Endodermal cell (in vitro differentiated cells): Measurements from ENCODE around the gene SEMA4A. TPM values are rescaled to one million over a fixed set of nuclear protein-coding genes. Genes with fewer than 3 reads are reported as not detected.
A peak's percentile ranks its signal among the peaks of the same experiment; 100 is the strongest.
"Not testable (repeated sequence)": the region's sequence is repeated elsewhere in the genome, so short reads cannot be mapped to it uniquely, and the experiment has no call there.

Experiments
- DNase-seq: peaks from one replicate; pipeline ENCODE4 v3.0.0-alpha.2; 2017
- H3K27ac ChIP-seq: 2 replicates; pipeline ENCODE4 v1.5.1; 2013; ENCODE audit warnings: mild to moderate bottlenecking, low read depth, low read length, moderate library complexity
- H3K27me3 ChIP-seq: 2 replicates; pipeline ENCODE4 v1.6.1; 2013; ENCODE audit warnings: mild to moderate bottlenecking, low read length, moderate library complexity; ENCODE audit not compliant: insufficient read depth, control insufficient read depth, poor library complexity, severe bottlenecking
- H3K36me3 ChIP-seq: 2 replicates; pipeline ENCODE4 v1.7.0; 2013; ENCODE audit warnings: mild to moderate bottlenecking, low read length, moderate library complexity; ENCODE audit not compliant: control insufficient read depth, insufficient read depth
- H3K4me1 ChIP-seq: one replicate; pipeline ENCODE4 v1.7.0; 2013; ENCODE audit warnings: low read length; ENCODE audit not compliant: control insufficient read depth, insufficient read depth
- H3K4me3 ChIP-seq: 2 replicates; pipeline ENCODE4 v1.5.1; 2013; ENCODE audit warnings: mild to moderate bottlenecking, low read length, moderate library complexity
- H3K9ac ChIP-seq: 2 replicates; pipeline ENCODE4 v1.6.1; 2013; ENCODE audit warnings: mild to moderate bottlenecking, low read length, moderate library complexity; ENCODE audit not compliant: poor library complexity, severe bottlenecking; ENCODE audit errors: extremely low read depth
- H3K9me3 ChIP-seq: 2 replicates; pipeline ENCODE4 v1.6.1; 2013; ENCODE audit warnings: mild to moderate bottlenecking, low read length, moderate library complexity; ENCODE audit not compliant: control insufficient read depth
- H3K27ac Mint-ChIP-seq: 2 replicates; pipeline ENCODE4 v1.8.0; 2020; ENCODE audit warnings: mixed read lengths
- H3K27me3 Mint-ChIP-seq: 2 replicates; pipeline ENCODE4 v1.8.0; 2021; ENCODE audit warnings: mild to moderate bottlenecking, mixed read lengths; ENCODE audit not compliant: insufficient read depth
- H3K36me3 Mint-ChIP-seq: 2 replicates; pipeline ENCODE4 v1.8.0; 2020; ENCODE audit warnings: low read depth, mixed read lengths
- H3K4me1 Mint-ChIP-seq: 2 replicates; pipeline ENCODE4 v1.8.0; 2020; ENCODE audit warnings: mixed read lengths
- H3K4me3 Mint-ChIP-seq: 2 replicates; pipeline ENCODE4 v1.8.0; 2020; ENCODE audit warnings: mild to moderate bottlenecking, moderate library complexity, mixed read lengths
- H3K9me3 Mint-ChIP-seq: 2 replicates; pipeline ENCODE4 v1.8.0; 2020; ENCODE audit warnings: mild to moderate bottlenecking, mixed read lengths
- CTCF ChIP-seq: fragments of 200-600 bp; sonication (generic); conservative IDR thresholded peaks from 2 replicates; pipeline ENCODE4 v1.5.0; 2021; ENCODE audit warnings: antibody characterized with exemption, mild to moderate bottlenecking
- WGBS, 2 experiments: methylation state at CpG; one replicate each; pipeline versions ENCODE4 v1.1.5 to v1.1.7; 2013; ENCODE audit warnings: missing lambda C conversion rate in 2 of 2, mixed read lengths in 1 of 2; ENCODE audit not compliant: insufficient coverage in 1 of 2, insufficient read length in 1 of 2; 5-methylcytosine and 5-hydroxymethylcytosine counted together
- total RNA-seq, 2 donors: library from RNA; stranded (reverse); fragmentation: NEBNext Ultra II Directional in 1 of 2; extraction: Animal tissue kit (Norgen Biotek cat#: 25700) in 1 of 2; gene quantifications; 2 replicates in 1 of 2; 3 replicates in 1 of 2; pipeline ENCODE4 v1.2.1, GENCODE V29; 2021

SEMA4A gene
- total RNA-seq, 2 donors from 2014 or later = 6.4 to 10.3 TPM

- H3K27ac Mint-ChIP-seq = peak within 1 kb of the TSS; percentile 100
- no peaks in the 10 kb centered on the region for H3K27me3 Mint-ChIP-seq
- H3K27me3 ChIP-seq = no peaks in the 10 kb centered on the region
- H3K9me3 Mint-ChIP-seq = no peaks in the 10 kb centered on the region
- no peaks in the 10 kb centered on the region for H3K9me3 ChIP-seq
- WGBS, 2 experiments = 0% methylated on average over 29 to 61 of the region's 61 CpGs
- peaks cover 56% of the 10 kb centered on the region for H3K36me3 Mint-ChIP-seq
- no peaks in the 10 kb centered on the region for H3K4me1 ChIP-seq
- peak; percentile 99 for DNase-seq
- H3K4me1 Mint-ChIP-seq = peaks cover 30% of the 10 kb centered on the region
- peak within 1 kb of the TSS; percentile 94 for H3K9ac ChIP-seq
- TF ChIP-seq CTCF = no peak
- peak within 1 kb of the TSS; percentile 89 for H3K4me3 ChIP-seq
- peak within 1 kb of the TSS; percentile 89 for H3K4me3 Mint-ChIP-seq
- peak within 1 kb of the TSS; percentile 95 for H3K27ac ChIP-seq
- H3K36me3 ChIP-seq = peaks cover 47% of the 10 kb centered on the region
Measured at GRCh38 chr1:156212833-156213643, 59.7 kb downstream of the SEMA4A start, which contains the start of gene PMF1. Gene PMF1 (plus strand): TSS chr1:156213007. CDS start chr1:156213016, 9 bp downstream.

GRCh38 chr1:156213644-156213966 is 60.2 kb downstream of the SEMA4A start:
- peaks cover 31% of the 10 kb centered on the region for H3K4me1 Mint-ChIP-seq
- Histone ChIP-seq H3K36me3 (peaks cover 43% of the 10 kb centered on the region), H3K4me1 (no peaks in the 10 kb centered on the region), H3K4me3 (peak overlapping the region; percentile 89), H3K9ac (peak overlapping the region; percentile 94), H3K27me3 (no peaks in the 10 kb centered on the region), H3K27ac (peak overlapping the region; percentile 95), H3K9me3 (no peaks in the 10 kb centered on the region)
- 35 to 50% methylated on average over 6 to 10 of the region's 11 CpGs for WGBS, 2 experiments
- no peak for DNase-seq
- H3K27me3 Mint-ChIP-seq = no peaks in the 10 kb centered on the region
- H3K9me3 Mint-ChIP-seq = no peaks in the 10 kb centered on the region
- H3K4me3 Mint-ChIP-seq = peak overlapping the region; percentile 89
- peak overlapping the region; percentile 100 for H3K27ac Mint-ChIP-seq
- no peak for TF ChIP-seq CTCF
- H3K36me3 Mint-ChIP-seq = peaks cover 56% of the 10 kb centered on the region

GRCh38 chr1:156214024-156214748 is 60.8 kb downstream of the SEMA4A start:
- no peaks in the 10 kb centered on the region for H3K9me3 Mint-ChIP-seq
- 89 to 93% methylated on average over 15 to 16 of the region's 16 CpGs for WGBS, 2 experiments

GRCh38 chr1:156216361-156217086 is 63.1 kb downstream of the SEMA4A start:
- peaks cover 30% of the 10 kb centered on the region for H3K36me3 ChIP-seq
- peaks cover 51% of the 10 kb centered on the region for H3K36me3 Mint-ChIP-seq
- 95% methylated on average over 35 to 52 of the region's 55 CpGs for WGBS, 2 experiments
- H3K27me3 ChIP-seq, H3K4me1 ChIP-seq, DNase-seq, H3K4me3 Mint-ChIP-seq, H3K27me3 Mint-ChIP-seq, H3K27ac ChIP-seq, H3K27ac Mint-ChIP-seq, H3K9me3 Mint-ChIP-seq, H3K4me3 ChIP-seq, H3K9ac ChIP-seq, H3K9me3 ChIP-seq: not testable (repeated sequence)
- peaks cover 21% of the 10 kb centered on the region for H3K4me1 Mint-ChIP-seq

More at GRCh38 chr1:156214024-156214748, 60.8 kb downstream of the SEMA4A start:
- peak; percentile 47 for DNase-seq
- H3K36me3 ChIP-seq = peaks cover 41% of the 10 kb centered on the region
- H3K27ac ChIP-seq = no peak overlapping the region
- no peak for TF ChIP-seq CTCF
- no peaks in the 10 kb centered on the region for H3K27me3 Mint-ChIP-seq
- H3K27ac Mint-ChIP-seq = peak overlapping the region; percentile 86
- peak overlapping the region; percentile 89 for H3K4me3 Mint-ChIP-seq
- H3K36me3 Mint-ChIP-seq = peaks cover 52% of the 10 kb centered on the region
- H3K4me1 Mint-ChIP-seq = peaks cover 25% of the 10 kb centered on the region
- no peaks in the 10 kb centered on the region for H3K27me3 ChIP-seq
- H3K4me3 ChIP-seq = peak overlapping the region; percentile 89
- no peak overlapping the region for H3K9ac ChIP-seq
- no peaks in the 10 kb centered on the region for H3K9me3 ChIP-seq
- no peaks in the 10 kb centered on the region for H3K4me1 ChIP-seq
